Mesothelial cell of epicardium (in vitro differentiated cells): ENCODE data around the gene PADI6. TPM values are rescaled to one million over a fixed set of nuclear protein-coding genes. Genes with fewer than 3 reads are reported as not detected.

Experiments
- DNase-seq, 2 experiments: peaks; one replicate each; pipeline ENCODE4 v3.0.0; 2021; ENCODE audit warnings: low spot score in 2 of 2; ENCODE audit not compliant: unreplicated experiment in 2 of 2
- H3K27ac Mint-ChIP-seq: 2 replicates; pipeline ENCODE4 v1.8.0; 2021; ENCODE audit warnings: mixed read lengths
- H3K27me3 Mint-ChIP-seq: 2 replicates; pipeline ENCODE4 v1.8.0; 2021; ENCODE audit warnings: low read depth, mixed read lengths
- H3K36me3 Mint-ChIP-seq: 2 replicates; pipeline ENCODE4 v1.8.0; 2021; ENCODE audit warnings: mixed read lengths
- H3K4me1 Mint-ChIP-seq: 2 replicates; pipeline ENCODE4 v1.8.0; 2021; ENCODE audit warnings: mixed read lengths
- H3K4me3 Mint-ChIP-seq: 2 replicates; pipeline ENCODE4 v1.8.0; 2021; ENCODE audit warnings: mild to moderate bottlenecking, moderate library complexity, mixed read lengths
- H3K9me3 Mint-ChIP-seq: 2 replicates; pipeline ENCODE4 v1.8.0; 2021; ENCODE audit warnings: mixed read lengths
- total RNA-seq: library from RNA; stranded (reverse); gene quantifications from 3 replicates; pipeline ENCODE4 v1.2.1, GENCODE V29; 2021
- TF ChIP-seq, protein P1 (sequence below): fragments of 200-600 bp; sonication (generic); IDR thresholded peaks from one replicate; pipeline ENCODE4 v1.5.0; 2021; ENCODE audit warnings: antibody characterized with exemption; ENCODE audit not compliant: unreplicated experiment

PADI6 gene
- not detected in 3 replicates for total RNA-seq

DNA sequence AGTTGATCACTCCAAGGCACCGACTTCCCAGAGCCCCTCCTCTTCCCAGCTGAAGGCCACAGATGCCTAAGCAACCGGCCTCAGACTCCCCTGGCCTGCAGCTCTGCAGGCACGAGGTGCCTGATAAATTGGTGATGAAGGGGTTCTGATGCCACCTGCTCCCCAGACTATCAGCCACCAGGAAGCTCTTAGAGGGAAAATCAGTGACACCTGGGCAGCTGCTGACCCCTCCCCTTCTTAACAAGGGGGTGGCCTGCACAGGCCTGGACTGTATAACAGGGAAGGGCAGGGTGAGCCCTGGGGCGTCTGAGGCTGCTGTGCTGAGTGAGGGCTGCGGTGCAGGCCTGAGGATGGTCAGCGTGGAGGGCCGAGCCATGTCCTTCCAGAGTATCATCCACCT lies at the start of gene PADI6:
Gene PADI6, plus strand, starts transcription at position 301 of the 400 bp plus-strand sequence. Its CDS starts 50 bp downstream, at position 351.
- Mint-ChIP-seq H3K4me1 (peaks cover 7% of the 10 kb centered on the region), H3K27ac (no peak within 1 kb of the TSS), H3K36me3 (no peaks in the 10 kb centered on the region), H3K4me3 (no peak within 1 kb of the TSS), H3K9me3 (no peaks in the 10 kb centered on the region), H3K27me3 (peaks cover 6% of the 10 kb centered on the region)
- DNase-seq: no peak
- TF ChIP-seq, protein P1, sequence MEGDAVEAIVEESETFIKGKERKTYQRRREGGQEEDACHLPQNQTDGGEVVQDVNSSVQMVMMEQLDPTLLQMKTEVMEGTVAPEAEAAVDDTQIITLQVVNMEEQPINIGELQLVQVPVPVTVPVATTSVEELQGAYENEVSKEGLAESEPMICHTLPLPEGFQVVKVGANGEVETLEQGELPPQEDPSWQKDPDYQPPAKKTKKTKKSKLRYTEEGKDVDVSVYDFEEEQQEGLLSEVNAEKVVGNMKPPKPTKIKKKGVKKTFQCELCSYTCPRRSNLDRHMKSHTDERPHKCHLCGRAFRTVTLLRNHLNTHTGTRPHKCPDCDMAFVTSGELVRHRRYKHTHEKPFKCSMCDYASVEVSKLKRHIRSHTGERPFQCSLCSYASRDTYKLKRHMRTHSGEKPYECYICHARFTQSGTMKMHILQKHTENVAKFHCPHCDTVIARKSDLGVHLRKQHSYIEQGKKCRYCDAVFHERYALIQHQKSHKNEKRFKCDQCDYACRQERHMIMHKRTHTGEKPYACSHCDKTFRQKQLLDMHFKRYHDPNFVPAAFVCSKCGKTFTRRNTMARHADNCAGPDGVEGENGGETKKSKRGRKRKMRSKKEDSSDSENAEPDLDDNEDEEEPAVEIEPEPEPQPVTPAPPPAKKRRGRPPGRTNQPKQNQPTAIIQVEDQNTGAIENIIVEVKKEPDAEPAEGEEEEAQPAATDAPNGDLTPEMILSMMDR: no peak

DNA sequence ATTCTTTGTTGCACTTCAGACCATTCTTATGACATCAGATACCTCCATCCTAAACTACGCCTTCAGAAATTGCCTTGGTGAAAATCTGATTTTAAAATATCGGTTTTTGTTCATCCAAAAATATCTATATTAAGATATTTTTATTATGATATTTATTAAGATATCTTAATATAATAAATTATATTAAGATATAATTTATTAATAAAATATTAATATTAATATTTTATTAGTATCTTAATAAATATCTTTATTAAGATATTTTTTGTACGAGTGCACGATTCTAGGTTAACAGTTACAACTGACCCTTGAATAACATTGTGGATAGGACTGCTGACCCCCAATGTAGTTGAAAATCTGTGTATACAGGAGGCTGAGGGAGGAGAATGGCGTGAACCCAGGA lies 43.1 kb upstream of the PADI6 start:
- no peak overlapping the region for H3K4me3 Mint-ChIP-seq
- H3K27ac Mint-ChIP-seq: no peak overlapping the region
- H3K4me1 Mint-ChIP-seq: no peaks in the 10 kb centered on the region
- no peak for DNase-seq
- peaks cover 21% of the 10 kb centered on the region for H3K27me3 Mint-ChIP-seq
- no peaks in the 10 kb centered on the region for H3K36me3 Mint-ChIP-seq
- TF ChIP-seq, protein P1: no peak
- H3K9me3 Mint-ChIP-seq: peaks cover 12% of the 10 kb centered on the region

DNA sequence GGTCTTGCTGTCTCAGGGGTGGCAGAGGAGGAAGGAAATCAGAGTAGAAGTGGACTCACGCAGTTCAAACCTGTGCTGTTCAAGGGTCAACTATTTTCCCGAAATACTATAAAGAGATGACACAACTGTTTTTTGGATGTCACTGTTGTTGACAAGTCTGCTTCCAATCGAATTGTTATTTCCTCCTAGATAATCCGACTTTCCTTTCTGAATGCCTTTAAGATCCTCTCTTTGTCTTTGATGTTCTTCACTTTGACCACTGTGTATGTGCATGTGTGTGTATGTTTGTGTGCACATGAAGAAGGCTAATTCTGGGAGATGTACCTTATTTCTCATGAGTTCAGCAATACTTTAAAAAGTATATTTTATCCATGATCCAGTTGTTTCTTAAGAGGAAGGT lies 42.4 kb upstream of the PADI6 start:
- peaks cover 21% of the 10 kb centered on the region for H3K27me3 Mint-ChIP-seq
- H3K27ac Mint-ChIP-seq: no peak overlapping the region
- H3K36me3 Mint-ChIP-seq: no peaks in the 10 kb centered on the region
- H3K4me3 Mint-ChIP-seq: no peak overlapping the region
- H3K9me3 Mint-ChIP-seq: peaks cover 10% of the 10 kb centered on the region
- TF ChIP-seq, protein P1: no peak
- H3K4me1 Mint-ChIP-seq: no peaks in the 10 kb centered on the region
- DNase-seq: no peak

DNA sequence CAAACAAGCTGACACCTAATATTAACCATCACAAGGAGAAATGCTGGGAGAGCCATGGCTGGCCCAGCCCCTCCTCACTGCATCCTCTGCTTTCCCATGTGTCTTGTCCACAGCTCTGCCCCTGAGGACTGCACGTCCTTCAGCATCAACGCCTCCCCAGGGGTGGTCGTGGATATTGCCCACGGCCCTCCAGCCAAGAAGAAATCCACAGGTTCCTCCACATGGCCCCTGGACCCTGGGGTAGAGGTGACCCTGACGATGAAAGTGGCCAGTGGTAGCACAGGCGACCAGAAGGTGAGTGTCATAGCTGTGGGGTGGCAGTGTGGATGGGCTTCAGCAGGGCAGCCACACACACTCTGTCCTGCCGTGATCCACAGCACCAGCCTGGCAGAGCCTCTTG lies 41.1 kb upstream of the PADI6 start:
- Mint-ChIP-seq H3K4me3 (no peak overlapping the region), H3K36me3 (no peaks in the 10 kb centered on the region), H3K9me3 (peaks cover 6% of the 10 kb centered on the region), H3K4me1 (no peaks in the 10 kb centered on the region), H3K27ac (no peak overlapping the region), H3K27me3 (peaks cover 19% of the 10 kb centered on the region)
- TF ChIP-seq, protein P1: no peak
- DNase-seq: no peak

DNA sequence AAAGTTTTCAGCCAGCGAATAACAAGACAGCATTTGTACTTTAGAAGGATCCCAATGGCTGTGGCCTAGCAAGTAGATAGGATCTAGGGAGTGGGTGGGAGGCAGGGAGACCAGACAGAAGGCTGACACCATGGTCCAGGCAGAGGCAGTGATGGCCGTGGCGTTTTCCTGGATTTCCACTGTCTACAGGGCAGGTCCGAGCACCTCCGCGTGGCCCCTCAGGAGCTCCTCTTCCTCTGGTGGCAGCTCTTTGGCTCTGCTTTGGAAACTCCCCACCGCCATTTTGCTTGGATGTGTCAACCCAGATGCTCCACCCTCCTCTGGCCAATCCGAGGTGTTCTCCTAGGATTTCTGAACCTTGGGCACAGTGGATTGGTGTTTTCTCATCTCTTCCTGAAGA lies 38.9 kb upstream of the PADI6 start:
- H3K9me3 Mint-ChIP-seq: peaks cover 6% of the 10 kb centered on the region
- no peak overlapping the region for H3K27ac Mint-ChIP-seq

More for the DNA sequence above, 38.9 kb upstream of the PADI6 start:
- TF ChIP-seq, protein P1: no peak
- Mint-ChIP-seq H3K4me3 (no peak overlapping the region), H3K36me3 (no peaks in the 10 kb centered on the region), H3K4me1 (no peaks in the 10 kb centered on the region), H3K27me3 (peaks cover 29% of the 10 kb centered on the region)
- no peak for DNase-seq
